Ishikawa (cell line): Measurements from ENCODE around the gene ADK.

ENCODE experiments used
- CEBPB ChIP-seq: IDR thresholded peaks from 2 replicates; pipeline ENCODE4 v1.6.1; 2012
- CREB1 ChIP-seq: IDR thresholded peaks from 2 replicates; pipeline ENCODE4 v1.6.1; 2012; ENCODE audit warnings: low read depth
- EGR1 ChIP-seq: IDR thresholded peaks from 2 replicates; pipeline ENCODE4 v1.6.1; 2012
- EP300 ChIP-seq: IDR thresholded peaks from 2 replicates; pipeline ENCODE4 v1.6.1; 2012; ENCODE audit warnings: borderline replicate concordance
- FOXM1 ChIP-seq: IDR thresholded peaks from 2 replicates; pipeline ENCODE4 v1.6.1; 2012; ENCODE audit warnings: low read depth, borderline replicate concordance
- NFIC ChIP-seq: IDR thresholded peaks from 2 replicates; pipeline ENCODE4 v1.6.1; 2012
- RAD21 ChIP-seq: IDR thresholded peaks from 2 replicates; pipeline ENCODE4 v1.6.1; 2012; ENCODE audit warnings: low read depth
- TAF1 ChIP-seq: IDR thresholded peaks from 2 replicates; pipeline ENCODE4 v1.6.1; 2012; ENCODE audit warnings: low read depth, mild to moderate bottlenecking
- TCF12 ChIP-seq: IDR thresholded peaks from 2 replicates; pipeline ENCODE4 v1.6.1; 2012; ENCODE audit warnings: low read depth
- TEAD4 ChIP-seq: IDR thresholded peaks from 2 replicates; pipeline ENCODE4 v1.6.1; 2012
- YY1 ChIP-seq: IDR thresholded peaks from 2 replicates; pipeline ENCODE4 v1.6.1; 2012; ENCODE audit warnings: low read depth
- TF ChIP-seq, protein P1 (sequence below): IDR thresholded peaks from 2 replicates; pipeline ENCODE4 v1.6.1; 2012; ENCODE audit warnings: low read depth, mild to moderate bottlenecking
- TF ChIP-seq, protein P2 (sequence below): IDR thresholded peaks from 2 replicates; pipeline ENCODE4 v1.6.1; 2012
- TF ChIP-seq, protein P3 (sequence below): IDR thresholded peaks from 2 replicates; pipeline ENCODE4 v1.6.1; 2012

DNA sequence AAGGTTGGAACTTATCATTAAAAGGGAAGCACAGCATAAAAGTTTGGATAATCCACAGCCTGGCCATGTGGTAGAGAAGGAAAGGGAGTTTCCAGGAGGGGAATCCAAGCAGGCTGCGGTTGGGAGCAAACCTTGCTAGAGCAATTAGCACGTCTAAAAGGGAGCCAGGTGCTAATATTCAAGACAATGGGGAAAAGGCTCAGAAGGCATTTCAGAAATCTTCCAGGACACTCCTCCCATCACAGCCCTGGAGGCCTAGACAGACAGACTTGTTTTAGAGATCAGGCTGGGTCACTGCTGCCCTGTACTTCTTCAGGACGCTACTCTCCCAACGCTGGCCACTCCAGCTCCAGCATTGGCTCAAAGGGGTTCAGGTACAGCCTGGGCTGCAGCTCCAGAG lies 579.2 kb downstream of the ADK start:
- TF ChIP-seq CREB1 (no peak), RAD21 (no peak), YY1 (no peak), TAF1 (no peak), EGR1 (no peak), CEBPB (no peak), TEAD4 (no peak), NFIC (no peak), EP300 (no peak), TCF12 (no peak), FOXM1 (no peak)
- TF ChIP-seq, protein P1, sequence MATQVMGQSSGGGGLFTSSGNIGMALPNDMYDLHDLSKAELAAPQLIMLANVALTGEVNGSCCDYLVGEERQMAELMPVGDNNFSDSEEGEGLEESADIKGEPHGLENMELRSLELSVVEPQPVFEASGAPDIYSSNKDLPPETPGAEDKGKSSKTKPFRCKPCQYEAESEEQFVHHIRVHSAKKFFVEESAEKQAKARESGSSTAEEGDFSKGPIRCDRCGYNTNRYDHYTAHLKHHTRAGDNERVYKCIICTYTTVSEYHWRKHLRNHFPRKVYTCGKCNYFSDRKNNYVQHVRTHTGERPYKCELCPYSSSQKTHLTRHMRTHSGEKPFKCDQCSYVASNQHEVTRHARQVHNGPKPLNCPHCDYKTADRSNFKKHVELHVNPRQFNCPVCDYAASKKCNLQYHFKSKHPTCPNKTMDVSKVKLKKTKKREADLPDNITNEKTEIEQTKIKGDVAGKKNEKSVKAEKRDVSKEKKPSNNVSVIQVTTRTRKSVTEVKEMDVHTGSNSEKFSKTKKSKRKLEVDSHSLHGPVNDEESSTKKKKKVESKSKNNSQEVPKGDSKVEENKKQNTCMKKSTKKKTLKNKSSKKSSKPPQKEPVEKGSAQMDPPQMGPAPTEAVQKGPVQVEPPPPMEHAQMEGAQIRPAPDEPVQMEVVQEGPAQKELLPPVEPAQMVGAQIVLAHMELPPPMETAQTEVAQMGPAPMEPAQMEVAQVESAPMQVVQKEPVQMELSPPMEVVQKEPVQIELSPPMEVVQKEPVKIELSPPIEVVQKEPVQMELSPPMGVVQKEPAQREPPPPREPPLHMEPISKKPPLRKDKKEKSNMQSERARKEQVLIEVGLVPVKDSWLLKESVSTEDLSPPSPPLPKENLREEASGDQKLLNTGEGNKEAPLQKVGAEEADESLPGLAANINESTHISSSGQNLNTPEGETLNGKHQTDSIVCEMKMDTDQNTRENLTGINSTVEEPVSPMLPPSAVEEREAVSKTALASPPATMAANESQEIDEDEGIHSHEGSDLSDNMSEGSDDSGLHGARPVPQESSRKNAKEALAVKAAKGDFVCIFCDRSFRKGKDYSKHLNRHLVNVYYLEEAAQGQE, result no peak
- TF ChIP-seq, protein P2, sequence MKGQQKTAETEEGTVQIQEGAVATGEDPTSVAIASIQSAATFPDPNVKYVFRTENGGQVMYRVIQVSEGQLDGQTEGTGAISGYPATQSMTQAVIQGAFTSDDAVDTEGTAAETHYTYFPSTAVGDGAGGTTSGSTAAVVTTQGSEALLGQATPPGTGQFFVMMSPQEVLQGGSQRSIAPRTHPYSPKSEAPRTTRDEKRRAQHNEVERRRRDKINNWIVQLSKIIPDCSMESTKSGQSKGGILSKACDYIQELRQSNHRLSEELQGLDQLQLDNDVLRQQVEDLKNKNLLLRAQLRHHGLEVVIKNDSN, result no peak
- TF ChIP-seq, protein P3, sequence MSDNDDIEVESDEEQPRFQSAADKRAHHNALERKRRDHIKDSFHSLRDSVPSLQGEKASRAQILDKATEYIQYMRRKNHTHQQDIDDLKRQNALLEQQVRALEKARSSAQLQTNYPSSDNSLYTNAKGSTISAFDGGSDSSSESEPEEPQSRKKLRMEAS, result no peak
